Nephron progenitor cell (in vitro differentiated cells): Measurements from ENCODE around the gene RAD51B.

Experiments used
- DNase-seq: peaks from one replicate; pipeline ENCODE4 v3.0.0; 2021
- H3K27ac Mint-ChIP-seq: 2 replicates; pipeline ENCODE4 v1.8.0; 2021; ENCODE audit warnings: mild to moderate bottlenecking, moderate library complexity, mixed read lengths
- H3K27me3 Mint-ChIP-seq: 2 replicates; pipeline ENCODE4 v1.8.0; 2021; ENCODE audit warnings: mild to moderate bottlenecking, low read depth, mixed read lengths; ENCODE audit not compliant: poor library complexity
- H3K36me3 Mint-ChIP-seq: 2 replicates; pipeline ENCODE4 v1.8.0; 2021; ENCODE audit warnings: low read depth, mixed read lengths
- H3K4me1 Mint-ChIP-seq: 2 replicates; pipeline ENCODE4 v1.8.0; 2021; ENCODE audit warnings: mixed read lengths
- H3K4me3 Mint-ChIP-seq: 2 replicates; pipeline ENCODE4 v1.8.0; 2021; ENCODE audit warnings: mild to moderate bottlenecking, moderate library complexity, mixed read lengths
- H3K9me3 Mint-ChIP-seq: 2 replicates; pipeline ENCODE4 v1.8.0; 2021; ENCODE audit warnings: mild to moderate bottlenecking, moderate library complexity, mixed read lengths
- TF ChIP-seq, protein P1 (sequence below): fragments of 200-600 bp; sonication (generic); IDR thresholded peaks from 2 replicates; pipeline ENCODE4 v1.5.0; 2021; ENCODE audit warnings: antibody characterized with exemption

RAD51B gene

DNA sequence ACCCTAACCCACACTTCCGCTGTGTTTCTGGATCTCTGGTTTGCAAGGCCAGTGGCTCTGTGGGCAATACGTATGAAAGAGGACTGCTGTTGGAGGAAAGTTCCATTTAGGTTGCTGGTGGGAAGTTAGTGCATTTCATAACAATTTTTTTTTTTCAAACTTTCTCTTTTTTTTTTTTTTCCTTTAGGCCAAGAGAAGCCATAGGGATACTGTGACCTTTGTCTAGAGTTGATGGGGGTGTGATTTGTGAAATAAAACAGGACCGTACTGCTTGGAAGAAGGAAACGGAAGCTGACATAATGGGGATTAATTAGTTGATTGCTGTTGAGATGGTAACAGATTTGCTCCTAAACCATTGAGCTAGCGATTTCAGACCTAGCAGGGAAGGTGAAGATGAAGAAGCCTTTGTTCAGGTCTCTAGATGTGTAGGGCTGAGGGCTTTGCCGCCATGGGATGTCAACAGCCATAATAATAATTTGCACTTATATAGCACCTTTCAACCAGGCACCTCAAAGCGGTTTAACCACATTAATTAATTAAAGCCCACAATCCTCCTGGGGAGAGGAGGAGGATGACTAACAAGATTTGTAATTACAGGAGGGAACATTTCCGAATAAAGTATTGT is 658.0 kb downstream of the RAD51B start:
- Mint-ChIP-seq H3K27me3 (peaks cover 6% of the 10 kb centered on the region), H3K36me3 (peaks cover 6% of the 10 kb centered on the region), H3K27ac (peak overlapping the region; percentile 2), H3K9me3 (no peaks in the 10 kb centered on the region), H3K4me1 (peaks cover 77% of the 10 kb centered on the region), H3K4me3 (no peak overlapping the region)
- DNase-seq, result no peak
- TF ChIP-seq, protein P1, sequence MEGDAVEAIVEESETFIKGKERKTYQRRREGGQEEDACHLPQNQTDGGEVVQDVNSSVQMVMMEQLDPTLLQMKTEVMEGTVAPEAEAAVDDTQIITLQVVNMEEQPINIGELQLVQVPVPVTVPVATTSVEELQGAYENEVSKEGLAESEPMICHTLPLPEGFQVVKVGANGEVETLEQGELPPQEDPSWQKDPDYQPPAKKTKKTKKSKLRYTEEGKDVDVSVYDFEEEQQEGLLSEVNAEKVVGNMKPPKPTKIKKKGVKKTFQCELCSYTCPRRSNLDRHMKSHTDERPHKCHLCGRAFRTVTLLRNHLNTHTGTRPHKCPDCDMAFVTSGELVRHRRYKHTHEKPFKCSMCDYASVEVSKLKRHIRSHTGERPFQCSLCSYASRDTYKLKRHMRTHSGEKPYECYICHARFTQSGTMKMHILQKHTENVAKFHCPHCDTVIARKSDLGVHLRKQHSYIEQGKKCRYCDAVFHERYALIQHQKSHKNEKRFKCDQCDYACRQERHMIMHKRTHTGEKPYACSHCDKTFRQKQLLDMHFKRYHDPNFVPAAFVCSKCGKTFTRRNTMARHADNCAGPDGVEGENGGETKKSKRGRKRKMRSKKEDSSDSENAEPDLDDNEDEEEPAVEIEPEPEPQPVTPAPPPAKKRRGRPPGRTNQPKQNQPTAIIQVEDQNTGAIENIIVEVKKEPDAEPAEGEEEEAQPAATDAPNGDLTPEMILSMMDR, result no peak

DNA sequence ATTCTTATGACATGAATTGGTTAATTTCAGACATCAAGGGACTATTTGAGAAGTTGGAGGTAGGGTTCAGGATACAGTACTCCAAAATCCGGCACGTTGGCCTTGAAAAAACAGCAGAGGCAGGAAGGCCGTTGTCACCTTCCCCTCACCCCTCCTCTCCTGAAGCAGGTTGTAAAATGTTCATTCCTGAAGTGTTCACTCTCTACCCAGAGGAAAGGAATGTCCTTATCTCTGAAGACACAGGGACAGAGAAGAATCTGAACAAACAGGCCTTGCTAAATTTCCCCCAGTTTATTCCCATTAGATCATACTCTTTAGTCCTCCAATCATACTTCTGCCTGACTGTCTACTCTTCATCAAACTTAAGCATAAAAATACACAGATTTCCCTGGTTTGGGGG is 659.7 kb downstream of the RAD51B start:
- Mint-ChIP-seq H3K4me1 (peaks cover 69% of the 10 kb centered on the region), H3K4me3 (no peak overlapping the region), H3K36me3 (peaks cover 6% of the 10 kb centered on the region), H3K27me3 (peaks cover 3% of the 10 kb centered on the region), H3K9me3 (no peaks in the 10 kb centered on the region), H3K27ac (peak overlapping the region; percentile 8)
- TF ChIP-seq, protein P1, result no peak
- no peak for DNase-seq

DNA sequence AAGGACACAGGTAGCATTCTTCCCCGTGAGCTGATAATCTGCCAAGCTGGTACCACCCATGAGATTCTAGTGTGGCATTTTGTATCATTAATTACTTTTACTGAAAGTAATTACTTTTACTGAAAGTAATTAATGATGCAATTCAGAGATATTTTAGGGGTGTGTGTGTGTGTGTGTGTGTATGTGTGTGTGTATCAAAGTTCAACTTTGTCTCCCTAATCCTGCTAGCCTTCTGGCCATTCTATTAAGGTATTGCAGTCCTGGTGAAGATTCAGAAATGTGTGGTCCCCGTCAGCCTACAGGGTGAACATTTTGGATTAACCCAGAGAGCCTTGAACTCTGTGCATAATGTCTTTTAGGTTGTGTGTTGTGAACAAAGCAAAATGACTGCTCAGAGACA is 662.4 kb downstream of the RAD51B start:
- H3K4me1 Mint-ChIP-seq, result peaks cover 78% of the 10 kb centered on the region
- no peak overlapping the region for H3K27ac Mint-ChIP-seq
- no peak for DNase-seq
- no peak overlapping the region for H3K4me3 Mint-ChIP-seq
- H3K9me3 Mint-ChIP-seq, result no peaks in the 10 kb centered on the region
- peaks cover 3% of the 10 kb centered on the region for H3K27me3 Mint-ChIP-seq
- TF ChIP-seq, protein P1, result no peak
- H3K36me3 Mint-ChIP-seq, result peaks cover 6% of the 10 kb centered on the region

DNA sequence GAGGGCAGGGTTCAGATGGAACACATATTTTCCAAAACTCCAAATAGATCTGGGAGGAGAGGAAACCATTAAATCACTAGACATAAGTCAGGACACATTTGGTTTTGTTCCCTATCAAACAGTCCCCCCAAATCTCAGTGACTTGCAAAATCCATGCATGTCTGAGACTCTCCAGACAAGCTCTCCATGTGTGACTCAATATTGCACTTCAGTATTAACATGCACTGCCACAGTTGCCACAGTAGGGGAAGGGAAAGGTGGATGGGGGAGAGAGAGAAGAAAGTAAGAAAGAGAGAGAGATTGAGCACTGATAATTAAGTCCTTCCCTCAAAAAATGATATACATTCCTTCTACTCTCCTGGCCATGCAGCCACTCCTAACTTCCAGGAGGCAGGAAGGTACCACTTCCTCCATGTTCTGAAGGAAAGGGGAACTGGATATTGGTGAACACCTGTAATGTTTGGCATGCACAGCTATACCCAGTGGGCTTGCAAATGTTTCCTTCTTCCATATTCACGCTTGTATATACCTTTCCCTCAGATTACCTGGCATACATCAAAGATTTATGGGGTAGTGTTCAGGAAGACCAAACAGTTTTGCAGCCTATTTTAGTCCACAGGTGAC is 663.3 kb downstream of the RAD51B start:
- TF ChIP-seq, protein P1, result no peak

DNA sequence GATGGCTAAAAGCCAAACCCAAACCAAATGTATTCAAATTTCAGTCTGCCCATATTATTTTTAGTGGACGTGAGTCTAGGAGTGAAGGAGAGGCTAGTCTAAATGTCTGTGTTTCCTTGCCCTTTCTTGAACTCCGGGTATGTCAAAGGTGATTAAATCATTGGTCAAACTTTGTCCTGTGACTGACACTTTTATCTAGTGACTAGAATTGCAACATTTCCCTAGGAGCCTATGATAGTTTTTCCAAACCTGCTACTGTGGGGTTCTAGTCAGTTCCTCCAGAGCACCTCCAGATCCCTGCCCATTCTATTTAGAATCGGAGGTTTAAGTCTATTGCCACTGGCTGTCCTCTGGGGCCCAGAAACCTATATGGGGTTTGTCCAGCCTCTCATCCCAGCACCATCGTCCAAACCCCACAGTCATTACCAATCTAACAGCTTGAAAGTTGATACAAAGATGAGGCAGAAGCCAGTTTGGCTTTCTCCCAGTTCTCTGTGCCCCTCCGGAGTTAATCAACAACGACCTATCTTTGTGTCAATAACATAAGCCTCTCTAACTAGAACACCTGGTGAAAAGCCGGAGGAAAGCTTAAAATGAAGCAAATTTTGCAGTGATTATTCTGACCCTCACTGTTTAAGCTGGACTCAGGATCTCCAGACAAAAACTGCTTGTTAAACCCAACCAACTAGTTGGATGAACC is 666.6 kb downstream of the RAD51B start:
- TF ChIP-seq, protein P1, result no peak
- DNase-seq, result no peak
- peaks cover 62% of the 10 kb centered on the region for H3K4me1 Mint-ChIP-seq
- peaks cover 8% of the 10 kb centered on the region for H3K36me3 Mint-ChIP-seq
- H3K27me3 Mint-ChIP-seq, result peaks cover 1% of the 10 kb centered on the region
- no peaks in the 10 kb centered on the region for H3K9me3 Mint-ChIP-seq
- H3K27ac Mint-ChIP-seq, result no peak overlapping the region
- H3K4me3 Mint-ChIP-seq, result no peak overlapping the region

More for the DNA sequence above, 663.3 kb downstream of the RAD51B start:
- Mint-ChIP-seq H3K4me1 (peaks cover 76% of the 10 kb centered on the region), H3K27me3 (peaks cover 3% of the 10 kb centered on the region), H3K9me3 (no peaks in the 10 kb centered on the region), H3K36me3 (peaks cover 9% of the 10 kb centered on the region), H3K27ac (no peak overlapping the region), H3K4me3 (no peak overlapping the region)
- no peak for DNase-seq
